ENCODE results near the gene AMH.

The AMH gene

GRCh38 chr19:2221918-2222317 lies 27.2 kb upstream of the AMH start:
- DNase-seq = no peak

- DNase-seq = no peak
These were observed 25.7 kb upstream of the AMH start for GRCh38 chr19:2223391-2223790.

GRCh38 chr19:2223959-2224358 lies 25.2 kb upstream of the AMH start:
- peak; percentile 37 for DNase-seq

DNA sequence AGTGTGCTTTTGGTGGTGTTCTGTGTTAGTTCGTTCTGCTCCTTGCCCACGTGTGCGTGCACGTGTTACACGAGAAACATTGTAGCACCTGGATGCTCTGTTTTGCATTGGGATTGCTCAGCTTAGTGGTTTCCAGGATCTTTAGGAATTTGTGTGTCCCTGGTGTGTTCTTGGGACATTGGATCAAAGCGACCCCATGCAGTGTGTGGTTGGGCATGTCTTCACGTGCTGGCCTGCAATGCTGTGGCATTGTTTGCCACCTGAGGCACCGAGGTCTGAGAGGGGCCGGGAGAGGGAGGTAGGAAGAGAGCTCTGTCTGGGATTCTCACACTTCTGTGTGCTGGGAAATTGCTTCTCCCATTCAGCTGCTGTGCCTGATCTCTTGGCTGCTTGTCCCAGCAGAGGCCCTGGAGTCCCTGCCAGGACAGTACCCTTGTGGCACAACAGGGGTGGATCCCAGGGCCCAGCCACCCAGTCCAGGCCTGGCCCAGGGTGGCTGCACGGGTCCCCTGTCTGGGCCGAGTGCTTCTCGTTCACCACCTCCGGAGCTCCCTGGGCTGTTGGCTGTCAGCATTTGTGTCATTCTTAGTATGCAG lies 24.3 kb upstream of the AMH start:
- DNase-seq = no peak

- DNase-seq = no peak
These were observed 23.6 kb upstream of the AMH start for GRCh38 chr19:2225415-2226050.

DNA sequence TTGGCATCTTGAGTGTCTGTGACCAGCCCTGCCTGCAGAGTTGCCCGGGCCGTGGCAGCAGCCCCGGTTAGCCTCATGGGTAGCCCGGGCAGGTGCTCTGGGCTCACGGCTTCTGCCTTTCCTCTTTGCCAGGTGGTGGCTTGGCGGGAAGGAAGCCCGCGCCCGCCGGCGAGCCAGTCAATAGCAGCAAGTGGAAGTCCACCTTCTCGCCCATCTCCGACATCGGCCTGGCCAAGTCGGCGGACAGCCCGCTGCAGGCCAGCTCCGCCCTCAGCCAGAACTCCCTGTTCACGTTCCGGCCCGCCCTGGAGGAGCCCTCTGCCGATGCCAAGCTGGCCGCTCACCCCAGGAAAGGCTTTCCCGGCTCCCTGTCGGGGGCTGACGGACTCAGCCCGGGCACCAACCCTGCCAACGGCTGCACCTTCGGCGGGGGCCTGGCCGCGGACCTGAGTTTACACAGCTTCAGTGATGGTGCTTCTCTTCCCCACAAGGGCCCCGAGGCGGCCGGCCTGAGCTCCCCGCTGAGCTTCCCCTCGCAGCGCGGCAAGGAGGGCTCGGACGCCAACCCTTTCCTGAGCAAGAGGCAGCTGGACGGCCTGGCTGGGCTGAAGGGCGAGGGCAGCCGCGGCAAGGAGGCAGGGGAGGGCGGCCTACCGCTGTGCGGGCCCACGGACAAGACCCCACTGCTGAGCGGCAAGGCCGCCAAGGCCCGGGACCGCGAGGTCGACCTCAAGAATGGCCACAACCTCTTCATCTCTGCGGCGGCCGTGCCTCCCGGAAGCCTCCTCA lies 22.9 kb upstream of the AMH start:
- DNase-seq = no peak

GRCh38 chr19:2226840-2227360 lies 22.2 kb upstream of the AMH start:
- no peak for DNase-seq

DNA sequence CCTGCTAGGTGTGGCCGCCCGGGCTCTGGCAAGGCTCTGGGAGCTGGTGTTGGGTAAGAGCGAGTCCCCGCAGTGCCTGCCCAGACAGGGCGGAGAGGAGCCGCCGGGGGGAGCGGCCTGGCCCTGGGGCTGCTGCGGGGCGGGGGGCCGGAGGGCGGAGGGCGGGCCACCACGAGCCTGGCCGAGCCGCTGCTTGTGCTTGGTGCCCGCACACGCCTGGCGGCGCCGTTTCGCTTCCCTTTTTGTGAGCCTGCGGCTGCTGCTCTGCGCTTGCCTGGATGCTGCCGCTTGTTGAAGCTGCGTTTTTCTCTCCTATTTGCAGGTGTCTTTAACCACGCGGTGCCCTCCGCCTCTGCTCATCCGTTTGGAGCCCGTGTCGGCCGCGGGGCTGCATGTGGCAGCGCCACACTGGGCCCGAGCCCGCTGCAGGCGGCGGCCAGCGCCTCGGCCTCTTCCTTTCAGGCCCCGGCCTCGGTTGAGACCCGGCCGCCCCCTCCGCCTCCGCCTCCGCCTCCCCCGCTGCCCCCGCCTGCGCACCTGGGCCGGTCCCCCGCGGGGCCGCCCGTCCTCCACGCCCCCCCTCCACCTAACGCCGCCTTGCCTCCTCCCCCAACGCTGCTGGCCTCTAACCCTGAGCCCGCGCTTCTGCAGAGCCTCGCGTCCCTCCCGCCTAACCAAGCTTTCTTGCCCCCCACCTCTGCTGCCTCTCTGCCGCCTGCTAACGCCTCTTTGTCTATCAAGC lies 21.5 kb upstream of the AMH start:
- no peak for DNase-seq

DNA sequence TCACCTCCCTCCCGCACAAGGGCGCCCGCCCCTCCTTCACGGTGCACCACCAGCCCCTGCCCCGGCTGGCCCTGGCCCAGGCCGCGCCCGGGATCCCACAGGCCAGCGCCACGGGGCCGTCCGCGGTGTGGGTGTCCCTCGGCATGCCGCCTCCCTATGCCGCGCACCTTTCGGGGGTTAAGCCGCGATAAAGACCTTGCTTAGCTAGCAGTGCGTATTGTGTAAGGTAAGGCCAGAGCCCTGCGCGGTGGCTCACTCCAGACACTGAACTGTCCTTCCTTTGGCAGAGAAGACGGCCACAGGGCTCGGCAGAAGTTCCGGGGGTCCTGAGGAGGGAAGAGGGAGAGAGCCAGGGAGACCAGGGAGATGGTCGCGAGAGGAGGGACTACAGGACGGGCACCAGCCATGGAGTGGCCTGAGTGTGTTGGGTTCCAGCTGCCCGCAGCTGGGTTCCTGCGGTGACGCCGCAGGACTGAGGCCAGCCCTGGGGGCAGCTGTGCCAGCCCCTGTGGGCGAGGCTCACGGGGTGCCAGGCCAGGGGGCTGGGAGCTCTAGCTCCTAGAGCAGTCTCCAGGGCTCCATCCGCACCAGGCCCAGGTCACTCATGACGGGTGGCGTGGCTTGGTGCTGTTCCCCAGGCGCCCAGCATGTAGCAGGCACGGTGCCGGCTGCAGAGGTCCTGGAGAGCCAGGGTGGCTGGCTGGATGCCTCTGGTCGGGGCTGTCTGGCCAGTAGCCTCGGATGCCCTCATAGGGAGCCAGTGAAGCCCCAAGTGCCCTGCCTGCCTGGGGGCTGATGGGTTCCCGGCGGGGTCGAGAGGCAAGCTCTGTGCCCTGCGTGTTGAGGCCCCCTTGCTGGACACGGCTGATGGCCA lies 20.7 kb upstream of the AMH start:
- DNase-seq = no peak

GRCh38 chr19:2229103-2230032 lies 19.8 kb upstream of the AMH start:
- no peak for DNase-seq

- DNase-seq = no peak
These were observed 19.0 kb upstream of the AMH start for GRCh38 chr19:2230033-2230531.

- no peak for DNase-seq
These were observed 18.2 kb upstream of the AMH start for GRCh38 chr19:2230807-2231533.

GRCh38 chr19:2231621-2232221 lies 17.4 kb upstream of the AMH start:
- DNase-seq = no peak

DNA sequence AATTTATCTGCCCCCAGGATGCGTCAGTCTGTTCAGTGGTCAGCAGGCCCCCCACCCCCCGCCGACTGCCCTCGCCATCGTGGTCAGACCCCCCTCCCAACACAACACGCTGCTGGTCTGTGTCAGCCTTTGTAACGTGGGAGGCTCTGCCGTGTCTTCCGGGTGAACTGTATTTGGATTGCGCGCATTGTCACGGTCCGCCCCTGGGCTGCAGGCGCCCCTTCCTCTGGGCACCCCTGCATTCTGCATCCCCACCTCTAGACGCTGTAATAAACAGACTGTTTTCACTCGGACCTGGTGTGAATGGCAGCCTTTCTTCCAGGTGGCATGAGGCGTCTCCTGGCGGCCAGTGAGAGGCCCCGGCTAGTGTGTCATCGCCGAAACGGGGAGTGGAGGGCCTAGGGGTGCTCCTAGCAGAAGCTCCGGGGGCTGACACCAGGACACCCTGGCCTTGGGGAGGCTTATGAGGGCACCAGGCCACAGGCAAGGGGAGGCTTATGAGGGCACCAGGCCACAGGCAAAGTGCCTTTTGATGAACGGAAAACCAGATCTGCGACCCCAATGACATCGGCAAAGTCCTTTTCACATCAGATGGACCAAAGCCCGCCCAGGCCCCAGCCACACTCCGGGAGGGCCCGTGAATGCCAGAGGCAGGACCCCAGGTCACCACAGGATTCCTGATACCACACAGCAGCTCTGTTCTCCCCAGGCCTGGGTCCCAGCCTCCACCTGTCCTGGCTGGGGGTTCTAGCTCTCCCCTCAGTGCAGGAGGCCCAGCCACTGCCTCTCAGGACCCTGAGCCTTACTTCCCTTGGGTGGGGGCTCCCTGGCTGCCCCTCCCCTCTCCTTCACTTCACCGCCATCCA lies 16.6 kb upstream of the AMH start:
- no peak for DNase-seq

GRCh38 chr19:2233601-2234280 lies 15.4 kb upstream of the AMH start:
- no peak for DNase-seq

DNA sequence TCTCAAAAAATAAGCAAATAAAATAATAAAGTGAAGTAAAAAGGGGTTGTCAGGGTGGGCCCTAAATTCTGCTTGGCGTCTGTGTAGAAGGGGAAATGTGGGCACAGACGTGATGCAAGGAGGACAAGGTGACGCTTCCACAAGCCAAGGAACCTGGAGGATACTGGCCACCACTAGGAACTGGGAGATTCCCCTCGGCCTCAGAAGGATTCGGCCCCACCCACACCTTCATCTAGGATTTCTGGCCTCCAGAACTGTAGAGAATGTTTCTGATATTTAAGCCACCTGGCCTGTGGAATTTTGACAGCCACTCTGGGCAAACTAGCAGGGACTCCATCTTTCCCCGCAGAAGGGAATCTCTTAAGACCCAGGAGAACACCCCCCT lies 14.1 kb upstream of the AMH start:
- DNase-seq = no peak

GRCh38 chr19:2235381-2236063 lies 13.6 kb upstream of the AMH start:
- DNase-seq = no peak

DNA sequence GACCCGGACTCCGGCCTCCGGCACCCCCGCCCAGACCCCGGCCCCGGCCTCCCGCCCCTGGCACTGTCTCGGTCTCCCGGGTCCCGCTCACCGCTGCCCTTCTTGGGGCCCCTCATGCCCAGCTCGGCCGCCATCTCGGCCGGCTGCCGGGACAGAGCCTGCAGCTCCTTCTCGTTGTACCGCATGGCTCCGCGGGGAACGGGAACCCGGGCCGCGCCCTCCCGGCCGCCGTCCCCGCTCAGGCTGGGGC lies 13.1 kb upstream of the AMH start:
- no peak for DNase-seq
